Medulla oblongata (tissue), 1 donor: ENCODE data around the gene PRR35.
"Not testable (repeated sequence)": the region's sequence is repeated elsewhere in the genome, so short reads cannot be mapped to it uniquely, and the experiment has no call there.

Source experiments
- DNase-seq: peaks from one replicate; pipeline ENCODE4 v3.0.0-alpha.2; 2015; ENCODE audit errors: extremely low spot score

PRR35 gene

DNA sequence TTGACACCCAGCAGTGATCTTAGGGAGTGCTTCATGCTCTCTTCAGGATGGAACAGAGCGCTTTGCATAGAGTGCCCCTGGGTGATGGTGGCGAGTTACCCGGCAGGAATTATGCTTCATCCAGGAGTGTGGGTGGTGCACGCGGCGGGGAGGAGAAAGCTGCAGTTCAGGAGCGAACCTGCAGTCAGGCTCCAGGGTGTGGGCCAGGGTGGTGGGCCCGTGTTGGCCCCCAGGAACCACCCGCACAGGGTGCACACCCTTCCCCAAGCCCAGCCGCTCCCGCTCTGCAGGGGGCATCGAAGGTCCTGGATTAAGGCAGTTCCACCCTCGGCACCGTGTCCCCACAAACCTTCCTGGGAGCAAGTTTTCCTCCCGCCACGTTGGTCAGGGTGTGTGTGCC, 33.6 kb downstream of the PRR35 start:
- DNase-seq: no peak

DNA sequence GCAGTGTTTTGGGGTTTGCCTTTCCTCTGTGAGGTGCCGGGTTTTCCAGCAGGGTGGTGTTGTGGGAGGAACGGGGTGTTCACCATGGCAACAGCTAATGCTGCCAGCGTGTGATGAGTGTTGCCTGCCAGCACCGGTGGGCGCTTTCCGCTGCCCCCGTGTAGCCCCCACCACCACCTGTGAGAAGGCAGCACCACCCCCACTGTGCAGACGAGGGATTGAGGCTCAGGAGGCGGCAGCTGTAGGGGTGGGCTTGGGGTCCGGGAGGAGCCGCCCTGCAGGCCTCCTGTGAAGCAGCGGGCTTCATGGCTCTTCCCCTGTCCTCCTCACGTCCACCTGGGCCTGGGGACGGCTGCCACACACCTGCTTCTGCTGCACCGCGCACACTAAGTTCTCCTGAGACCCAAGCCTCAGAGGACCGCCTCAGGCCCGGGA, 34.9 kb downstream of the PRR35 start:
- no peak for DNase-seq

DNA sequence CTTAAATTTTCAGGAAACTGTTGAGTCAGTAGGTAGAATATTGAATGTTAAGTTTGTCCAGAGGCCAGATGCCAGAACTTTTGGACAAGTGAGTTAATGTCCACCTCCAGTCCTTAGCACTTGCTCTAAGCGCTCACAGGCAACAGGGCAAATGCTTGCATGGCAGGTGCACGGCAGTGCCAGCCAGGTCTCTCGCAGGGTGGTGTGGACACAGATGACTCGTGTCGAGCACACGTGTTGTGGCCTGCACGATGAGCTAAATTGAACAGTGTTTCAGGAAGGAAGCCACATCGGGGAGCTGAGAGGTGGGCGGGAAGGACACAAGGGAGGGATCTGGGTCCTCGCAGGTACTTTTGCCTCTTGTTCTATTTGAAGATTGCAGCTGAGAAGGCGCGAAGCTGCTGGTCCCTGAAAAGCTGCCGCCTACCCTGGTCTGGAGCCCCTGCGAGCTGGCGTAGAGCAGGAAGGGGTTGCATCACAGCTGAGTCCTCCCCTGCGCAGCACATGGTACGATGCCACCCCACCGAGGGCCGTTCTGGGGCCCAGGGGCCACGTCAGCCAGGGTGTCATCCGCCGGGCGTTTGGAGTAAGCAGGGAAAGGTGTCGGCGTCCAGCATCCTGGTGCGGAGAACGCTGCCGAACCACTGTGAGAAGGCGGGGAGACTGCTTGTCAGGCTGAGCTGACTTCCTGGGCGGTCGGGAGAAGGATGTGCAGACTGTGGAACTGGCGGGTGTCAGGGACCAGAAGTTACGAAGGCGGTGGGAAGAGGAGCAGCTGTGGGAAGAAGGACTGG, 35.9 kb downstream of the PRR35 start:
- no peak for DNase-seq

GRCh38 chr16:596736-597060, 36.5 kb downstream of the PRR35 start:
- DNase-seq: no peak

DNA sequence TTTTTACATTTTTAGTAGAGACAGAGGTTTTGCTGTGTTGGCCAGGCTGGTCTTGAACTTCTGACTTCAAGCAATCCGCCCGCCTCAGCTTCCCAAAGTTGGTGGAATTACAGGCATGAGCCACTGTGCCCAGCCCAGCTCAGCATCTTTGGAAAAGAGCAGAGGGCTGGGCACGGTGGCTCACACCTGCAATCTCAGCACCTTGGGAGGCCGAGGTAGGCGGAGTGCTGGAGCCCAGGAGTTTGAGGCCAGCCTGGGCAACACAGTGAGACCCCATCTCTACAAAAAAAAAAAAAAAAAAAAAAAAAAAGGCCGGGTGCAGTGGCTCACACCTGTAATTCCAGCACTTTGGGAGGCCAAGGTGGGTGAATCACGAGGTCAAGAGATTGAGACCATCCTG, 37.5 kb downstream of the PRR35 start:
- DNase-seq: not testable (repeated sequence)

DNA sequence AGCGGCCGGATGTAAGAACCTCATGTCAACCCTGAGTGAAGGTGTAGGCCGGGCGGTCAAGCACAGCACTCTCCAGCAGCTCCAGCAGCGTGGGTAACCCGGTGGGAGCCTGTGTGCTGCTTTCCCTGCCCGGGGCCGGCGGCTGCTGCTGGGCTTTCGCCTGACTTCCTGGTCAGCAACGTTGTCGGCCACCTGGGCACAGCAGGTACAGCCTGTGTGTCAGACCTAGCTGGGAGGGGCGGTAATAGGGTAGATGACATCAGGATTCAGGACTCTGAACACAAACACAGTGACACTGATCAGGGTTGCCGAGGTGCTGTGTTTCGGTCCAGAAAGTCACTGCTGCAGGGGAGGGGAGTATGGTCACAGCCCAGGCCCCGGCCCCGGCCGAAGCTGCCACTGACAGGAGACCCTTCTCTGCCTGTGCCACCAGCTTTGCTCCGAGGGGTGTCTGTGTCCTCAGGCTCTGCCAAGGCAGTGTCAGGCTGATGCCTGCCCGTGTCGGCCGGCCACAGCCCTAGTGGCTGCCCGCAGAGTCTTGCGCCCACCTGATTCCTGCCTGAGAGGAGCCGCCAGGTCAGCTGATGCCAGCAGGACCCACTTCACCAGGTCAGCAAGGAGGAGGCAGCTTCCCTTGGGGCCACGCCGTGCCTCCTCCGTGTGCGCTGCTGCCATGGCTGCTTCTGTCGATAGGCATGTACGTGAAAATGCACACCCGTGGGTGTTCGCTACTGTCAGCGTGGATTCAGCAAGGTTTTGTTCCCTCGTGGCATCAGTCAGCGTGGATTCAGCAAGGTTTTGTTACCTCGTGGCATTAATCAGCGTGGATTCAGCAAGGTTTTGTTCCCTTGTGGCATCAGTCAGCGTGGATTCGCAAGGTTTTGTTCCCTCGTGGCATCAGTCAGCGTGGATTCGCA, 38.9 kb downstream of the PRR35 start:
- no peak for DNase-seq

DNA sequence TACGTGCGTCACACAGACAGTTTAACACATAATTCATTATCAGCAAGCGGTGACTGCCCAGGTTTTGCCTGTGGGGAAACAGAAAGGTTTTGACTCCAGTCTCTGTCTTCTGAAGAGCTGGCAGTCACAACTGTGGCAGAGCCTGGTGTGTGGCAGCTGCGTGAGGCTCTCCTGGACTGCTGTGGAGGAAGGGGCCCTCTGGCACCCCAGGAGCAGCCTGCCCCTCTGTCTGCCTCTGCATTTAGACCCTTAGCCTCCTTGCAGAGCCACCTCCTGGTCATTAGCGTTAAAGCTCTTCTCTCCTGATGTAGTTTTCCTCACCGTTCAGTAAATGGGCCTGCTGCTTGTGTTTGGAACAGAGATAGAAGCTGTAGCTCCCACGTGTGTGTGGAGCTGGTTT, 40.6 kb downstream of the PRR35 start:
- DNase-seq: no peak

DNA sequence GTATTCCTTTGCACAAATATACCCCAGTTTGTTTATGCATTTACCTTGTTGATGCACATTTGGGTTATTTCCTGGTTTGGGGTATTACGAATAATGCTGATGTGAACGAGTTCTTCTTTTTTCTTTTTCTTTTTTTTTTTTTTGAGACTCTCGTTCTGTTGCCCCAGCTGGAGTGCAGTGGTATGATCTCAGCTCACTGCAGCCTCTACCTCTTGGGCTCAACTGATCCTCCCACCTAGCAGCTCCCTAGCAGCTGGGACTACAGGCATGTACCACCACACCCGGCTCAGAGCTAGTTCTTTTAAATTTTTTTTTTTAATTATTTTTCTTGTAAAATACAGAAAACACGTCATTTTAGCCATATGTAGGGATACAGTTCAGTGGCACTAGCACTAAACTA, 43.7 kb downstream of the PRR35 start:
- DNase-seq: no peak

DNA sequence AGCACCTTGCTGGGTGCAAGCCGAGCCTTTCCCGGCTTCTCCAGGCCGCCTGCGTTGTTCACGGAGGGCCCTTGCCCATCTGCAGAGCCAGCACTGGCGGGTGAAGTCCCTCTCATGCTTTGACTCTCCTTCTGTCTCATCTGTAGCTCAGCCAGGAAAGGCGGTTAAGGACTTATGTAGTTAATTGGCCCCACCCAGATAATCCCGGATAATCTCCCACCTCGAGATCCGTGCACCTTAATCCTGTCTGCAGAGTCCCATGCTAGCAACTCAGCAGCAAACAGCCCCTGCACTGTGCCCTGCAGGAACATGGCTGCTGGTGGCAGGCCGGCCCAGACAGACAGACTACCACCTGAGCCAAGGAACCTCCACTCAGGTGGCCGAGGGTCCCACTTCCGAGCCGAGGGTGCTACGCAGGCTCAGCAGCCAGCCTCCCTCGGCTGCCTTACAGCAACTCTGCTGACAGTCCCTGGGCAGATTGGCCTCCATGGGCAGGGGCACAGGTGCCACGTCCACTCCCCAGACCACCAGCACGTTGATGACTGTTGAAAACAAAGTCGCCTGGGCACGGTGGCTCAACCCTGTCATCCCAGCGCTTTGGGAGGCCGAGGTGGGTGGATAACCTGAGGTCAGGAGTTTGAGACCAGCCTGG, 46.6 kb downstream of the PRR35 start:
- DNase-seq: no peak

DNA sequence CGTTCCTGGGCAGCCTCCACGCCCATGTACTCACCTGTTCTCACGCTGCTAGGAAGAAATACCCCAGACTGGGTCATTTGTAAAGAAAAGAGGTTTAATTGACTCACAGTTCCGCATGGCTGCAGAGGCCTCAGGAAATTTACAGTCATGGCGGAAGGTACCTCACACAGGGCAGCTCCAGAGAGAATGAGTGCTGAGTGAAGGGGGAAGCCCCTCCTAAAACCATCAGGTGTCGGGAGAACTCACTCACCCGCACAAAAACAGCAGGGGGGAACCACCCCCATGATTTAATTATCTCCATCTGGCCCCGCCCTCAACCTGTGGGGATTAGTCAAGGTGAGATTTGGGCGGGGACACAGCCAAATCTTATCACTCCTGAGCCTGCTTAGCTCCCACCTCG, 47.8 kb downstream of the PRR35 start:
- DNase-seq: no peak

GRCh38 chr16:609316-609715, 49.1 kb downstream of the PRR35 start:
- DNase-seq: no peak

DNA sequence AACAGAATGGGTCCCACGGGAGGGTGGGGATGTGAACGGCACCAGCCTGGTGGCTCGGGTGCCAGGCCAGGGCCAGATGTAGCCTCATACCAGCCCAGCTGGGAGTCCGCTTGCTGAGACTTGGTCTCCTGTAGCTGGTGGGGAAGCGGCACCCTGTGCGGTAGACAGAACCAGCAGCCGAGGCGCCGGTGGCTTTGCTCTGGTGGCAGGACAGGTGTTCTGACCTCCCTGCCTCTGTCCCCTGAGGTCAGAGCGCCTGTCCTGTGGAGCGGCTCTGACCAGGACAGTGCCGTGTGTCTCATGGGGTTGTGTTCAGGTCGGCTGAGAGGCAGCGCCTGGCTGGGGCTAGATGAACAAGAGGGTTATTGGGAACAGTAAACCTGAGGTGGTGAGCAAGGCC, 49.8 kb downstream of the PRR35 start:
- no peak for DNase-seq

DNA sequence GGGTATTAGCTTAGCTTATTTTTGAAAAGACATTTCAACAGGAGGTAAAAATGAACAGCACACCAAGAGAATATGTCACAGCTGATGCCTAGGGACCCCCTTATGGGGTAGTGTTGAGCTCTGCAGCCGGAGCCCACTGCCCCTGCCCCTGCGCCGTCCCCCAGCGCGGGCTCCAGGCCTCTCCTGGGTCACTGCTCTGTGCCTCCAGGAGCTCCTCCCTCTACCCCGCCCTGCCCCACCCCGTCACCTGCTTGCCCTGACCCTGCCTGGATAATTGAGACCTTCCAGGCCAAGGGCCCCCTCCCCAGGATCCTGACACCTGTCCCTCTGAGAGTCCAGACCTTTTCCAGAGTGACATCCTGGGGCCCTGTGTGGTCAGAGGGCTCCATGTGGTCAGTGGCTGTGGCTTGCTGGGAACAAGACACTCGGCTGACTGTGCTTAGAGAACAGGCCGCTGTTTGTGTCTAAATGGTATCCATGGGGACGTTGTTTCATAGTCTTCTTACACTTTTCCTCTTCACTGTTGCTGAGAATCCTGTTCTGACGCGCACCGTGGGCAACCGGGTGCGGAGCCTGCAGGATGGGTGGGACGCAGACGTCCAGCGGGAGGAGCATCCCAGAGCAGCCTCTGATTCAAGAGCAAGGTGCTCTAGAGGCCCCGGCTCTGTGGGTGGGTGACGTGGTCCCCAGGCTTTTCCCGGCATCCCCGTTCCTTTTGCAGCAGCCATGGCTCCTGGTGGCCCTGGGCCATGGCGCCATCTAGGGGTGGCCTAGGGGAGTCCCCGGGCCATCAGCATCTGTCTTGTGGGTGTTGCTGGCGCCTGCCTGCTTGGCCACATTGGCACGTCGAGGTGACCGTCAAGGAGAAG, 50.6 kb downstream of the PRR35 start:
- peak; percentile 70 for DNase-seq

- DNase-seq: no peak
These were observed 54.9 kb downstream of the PRR35 start for GRCh38 chr16:615122-615521.
